ENCODE results near the gene CTXND2.
"Not testable (repeated sequence)": the region's sequence is repeated elsewhere in the genome, so short reads cannot be mapped to it uniquely, and the experiment has no call there.

CTXND2 gene

GRCh38 chr1:150869683-150870082, 17.3 kb upstream of the CTXND2 start:
- Histone ChIP-seq H3K36me3 (peaks cover 40% of the 10 kb centered on the region), H4K20me1 (no peaks in the 10 kb centered on the region), H3K9me3 (no peaks in the 10 kb centered on the region), H3K4me1 (peaks cover 27% of the 10 kb centered on the region), H3K4me3 (no peak overlapping the region), H3K4me2 (no peak overlapping the region), H3K27me3 (no peaks in the 10 kb centered on the region), H3K27ac (no peak overlapping the region), H3K9ac (no peak overlapping the region)
- TF ChIP-seq Cebpa-rat (IDR thresholded peaks at IDR 0.05): no peak

- H3K36me3 ChIP-seq: peaks cover 32% of the 10 kb centered on the region
- no peak overlapping the region for H3K4me2 ChIP-seq
- H3K27ac ChIP-seq: no peak overlapping the region
- no peak overlapping the region for H3K9ac ChIP-seq
- no peaks in the 10 kb centered on the region for H3K27me3 ChIP-seq
- H4K20me1 ChIP-seq: no peaks in the 10 kb centered on the region
- no peak for TF ChIP-seq Cebpa-rat (IDR thresholded peaks at IDR 0.05)
- H3K9me3 ChIP-seq: no peaks in the 10 kb centered on the region
- peaks cover 36% of the 10 kb centered on the region for H3K4me1 ChIP-seq
- H3K4me3 ChIP-seq: no peak overlapping the region
Observed at GRCh38 chr1:150872572-150872971, 14.4 kb upstream of the CTXND2 start.

DNA sequence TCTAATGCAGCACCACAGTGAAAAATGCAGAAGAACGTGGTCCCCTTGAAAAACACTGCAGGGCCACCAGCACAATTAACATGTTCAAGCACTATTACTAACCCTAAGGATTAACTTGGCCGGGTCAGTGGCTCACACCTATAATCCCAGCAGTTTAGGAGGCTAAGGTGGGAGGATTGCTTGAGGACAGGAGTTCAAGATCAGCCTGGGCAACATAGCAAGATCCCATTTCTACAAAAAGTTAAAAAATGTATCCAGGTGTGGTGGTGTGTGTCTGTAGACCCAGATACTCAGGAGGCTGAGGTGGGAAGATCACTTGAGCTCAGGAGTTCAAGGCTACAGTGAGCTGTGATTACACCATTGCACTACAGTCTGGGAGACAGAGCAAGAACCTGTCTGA, 13.4 kb upstream of the CTXND2 start:
- H3K4me3 ChIP-seq: no peak overlapping the region
- no peaks in the 10 kb centered on the region for H4K20me1 ChIP-seq
- peaks cover 36% of the 10 kb centered on the region for H3K4me1 ChIP-seq
- no peaks in the 10 kb centered on the region for H3K9me3 ChIP-seq
- H3K4me2 ChIP-seq: no peak overlapping the region
- no peak overlapping the region for H3K9ac ChIP-seq
- no peaks in the 10 kb centered on the region for H3K27me3 ChIP-seq
- H3K27ac ChIP-seq: no peak overlapping the region
- TF ChIP-seq Cebpa-rat (IDR thresholded peaks at IDR 0.05): no peak
- H3K36me3 ChIP-seq: peaks cover 23% of the 10 kb centered on the region

DNA sequence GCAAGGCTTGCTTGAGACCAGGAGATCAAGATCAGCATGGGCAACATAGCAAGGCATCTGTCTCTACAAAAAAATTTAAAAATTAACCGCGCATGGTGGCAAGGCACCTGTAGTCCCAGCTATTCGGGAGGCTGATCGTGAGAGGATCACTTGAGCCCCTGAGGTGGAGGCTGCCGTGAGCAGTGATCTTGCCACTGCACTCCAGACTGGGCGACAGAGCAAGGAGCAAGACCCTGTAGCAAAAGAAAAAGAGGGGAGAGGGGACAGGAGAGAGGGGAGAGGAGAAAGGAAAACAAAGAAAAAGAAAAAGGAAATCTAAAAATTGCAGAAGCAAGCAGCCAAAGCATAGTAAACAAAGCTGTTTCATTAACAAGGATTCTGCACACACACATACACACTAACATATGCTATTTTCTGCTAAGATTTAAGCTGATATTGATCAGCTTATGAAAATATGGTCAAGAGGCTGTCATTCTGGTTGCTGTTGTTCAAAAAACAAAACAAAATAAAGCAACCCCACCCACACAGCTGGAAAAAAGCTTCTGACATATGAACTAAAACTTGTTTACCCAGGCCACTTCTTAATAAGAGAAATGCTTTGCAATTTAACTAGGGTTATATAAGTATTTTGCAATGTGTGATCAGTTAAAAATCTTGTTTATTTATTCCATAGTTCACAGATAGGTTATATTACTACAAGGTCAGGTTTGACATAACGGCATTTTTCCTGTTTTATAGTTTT, 12.3 kb upstream of the CTXND2 start:
- H3K9ac ChIP-seq: peak overlapping the region; percentile 70
- no peaks in the 10 kb centered on the region for H4K20me1 ChIP-seq
- H3K9me3 ChIP-seq: no peaks in the 10 kb centered on the region
- H3K4me3 ChIP-seq: peak overlapping the region; percentile 79
- H3K4me1 ChIP-seq: peaks cover 29% of the 10 kb centered on the region
- TF ChIP-seq Cebpa-rat (IDR thresholded peaks at IDR 0.05): no peak
- H3K27ac ChIP-seq: peak overlapping the region; percentile 79; the same call in 1 of the 2 replicates
- peaks cover 16% of the 10 kb centered on the region for H3K36me3 ChIP-seq
- H3K27me3 ChIP-seq: no peaks in the 10 kb centered on the region
- peak overlapping the region; percentile 96 for H3K4me2 ChIP-seq

DNA sequence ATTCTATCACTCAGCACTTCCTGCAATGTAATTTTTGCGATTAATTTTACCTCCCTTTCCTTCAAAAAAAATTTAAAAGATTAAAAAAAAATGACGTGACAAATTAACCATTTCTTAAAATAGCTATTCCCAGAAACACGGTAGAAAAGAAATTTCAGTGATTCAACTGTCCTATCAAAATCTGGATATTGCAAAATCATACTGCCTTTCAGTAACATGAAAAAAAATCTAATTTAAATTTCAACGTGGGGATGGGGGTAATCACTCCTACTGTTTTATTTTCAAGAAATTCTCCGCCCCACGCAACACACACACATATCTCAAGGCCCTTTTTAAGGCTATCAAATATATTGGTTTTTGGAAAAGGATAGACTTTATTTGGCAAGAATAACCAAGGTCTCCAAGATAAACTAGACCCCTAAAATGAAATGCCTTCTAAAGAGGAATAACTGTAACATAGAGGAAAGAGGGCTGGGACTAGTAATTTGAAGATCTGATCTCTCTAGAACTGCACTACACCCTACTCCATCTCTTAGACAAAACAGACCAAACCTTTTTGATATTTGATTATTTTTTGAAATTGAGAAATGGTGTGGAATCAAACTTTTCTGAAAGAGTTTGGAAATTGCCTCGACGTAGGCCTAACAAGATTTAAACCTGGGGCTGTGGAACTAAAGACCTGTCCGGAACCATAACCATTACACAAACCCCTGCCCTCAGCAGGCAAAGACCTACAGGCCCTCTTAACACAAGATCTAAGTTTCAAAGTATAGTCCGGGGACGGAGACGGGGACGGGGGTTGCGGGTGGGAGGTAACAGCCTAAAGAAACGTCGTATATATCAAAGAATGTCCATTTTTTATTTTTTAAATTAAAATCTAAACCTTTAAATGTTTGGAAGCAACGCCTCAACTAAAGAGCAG, 11.5 kb upstream of the CTXND2 start:
- Histone ChIP-seq H3K4me1 (peaks cover 27% of the 10 kb centered on the region), H3K9ac (peak overlapping the region; percentile 80), H4K20me1 (no peaks in the 10 kb centered on the region), H3K27ac (peak overlapping the region; percentile 79), H3K36me3 (peaks cover 13% of the 10 kb centered on the region; the same call in 1 of the 2 replicates), H3K4me3 (peak overlapping the region; percentile 79), H3K4me2 (peak overlapping the region; percentile 96), H3K27me3 (no peaks in the 10 kb centered on the region), H3K9me3 (no peaks in the 10 kb centered on the region)
- TF ChIP-seq Cebpa-rat (IDR thresholded peaks at IDR 0.05): no peak

- peak overlapping the region; percentile 96 for H3K4me2 ChIP-seq
- H3K9ac ChIP-seq: peak overlapping the region; percentile 80
- no peaks in the 10 kb centered on the region for H3K27me3 ChIP-seq
- peak overlapping the region; percentile 79 for H3K4me3 ChIP-seq
- H4K20me1 ChIP-seq: no peaks in the 10 kb centered on the region
- peaks cover 13% of the 10 kb centered on the region; the same call in 1 of the 2 replicates for H3K36me3 ChIP-seq
- peak overlapping the region; percentile 79 for H3K27ac ChIP-seq
- H3K9me3 ChIP-seq: no peaks in the 10 kb centered on the region
- TF ChIP-seq Cebpa-rat (IDR thresholded peaks at IDR 0.05): no peak
- peaks cover 27% of the 10 kb centered on the region for H3K4me1 ChIP-seq
Observed at GRCh38 chr1:150876119-150876454, 10.8 kb upstream of the CTXND2 start.

DNA sequence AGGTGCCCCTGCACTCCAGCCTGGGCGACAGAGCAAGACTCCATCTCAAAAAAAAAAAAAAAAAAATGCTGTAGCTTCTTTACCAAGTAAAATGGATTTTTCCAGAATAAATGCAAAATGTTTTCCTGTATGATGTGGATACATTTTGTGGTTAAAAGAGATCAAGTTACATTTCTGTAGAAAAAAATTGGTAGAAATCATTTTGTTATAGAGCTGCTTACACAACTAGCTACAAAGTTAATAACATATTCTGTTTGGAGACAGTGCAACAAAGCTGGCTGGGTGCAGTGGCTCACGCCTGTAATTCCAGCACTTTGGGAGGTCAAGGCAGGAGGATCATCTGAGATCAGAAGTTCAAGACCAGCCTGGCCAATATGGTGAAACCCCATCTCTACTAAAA, 8.0 kb upstream of the CTXND2 start:
- not testable (repeated sequence) for H3K9me3 ChIP-seq, H3K4me2 ChIP-seq, H4K20me1 ChIP-seq, H3K9ac ChIP-seq, H3K36me3 ChIP-seq, H3K27me3 ChIP-seq, H3K4me3 ChIP-seq, H3K27ac ChIP-seq
- peaks cover 33% of the 10 kb centered on the region for H3K4me1 ChIP-seq

GRCh38 chr1:150881331-150882070, 5.4 kb upstream of the CTXND2 start:
- Histone ChIP-seq H3K4me2 (no peak overlapping the region), H4K20me1 (no peaks in the 10 kb centered on the region), H3K9ac (no peak overlapping the region), H3K4me1 (peaks cover 23% of the 10 kb centered on the region), H3K36me3 (no peaks in the 10 kb centered on the region), H3K27me3 (no peaks in the 10 kb centered on the region), H3K27ac (no peak overlapping the region), H3K9me3 (no peaks in the 10 kb centered on the region), H3K4me3 (no peak overlapping the region)
- no peak for TF ChIP-seq Cebpa-rat (IDR thresholded peaks at IDR 0.05)

GRCh38 chr1:150883121-150883520, 3.8 kb upstream of the CTXND2 start:
- peak overlapping the region; percentile 57 for H3K4me2 ChIP-seq
- H4K20me1 ChIP-seq: not testable (repeated sequence)

More at GRCh38 chr1:150883121-150883520, 3.8 kb upstream of the CTXND2 start:
- H3K9me3 ChIP-seq, H3K36me3 ChIP-seq, H3K9ac ChIP-seq, H3K27me3 ChIP-seq, H3K4me3 ChIP-seq, H3K27ac ChIP-seq: not testable (repeated sequence)
- H3K4me1 ChIP-seq: peaks cover 18% of the 10 kb centered on the region

Data from BLaER1 (cell line).